LNCAP (cell line): ENCODE data around the gene RBMS1.

ENCODE experiments used
- CTCF ChIP-seq: fragments of 450-650 bp; IDR thresholded peaks from 2 replicates; pipeline ENCODE4 v1.5.1; 2017; ENCODE audit warnings: mild to moderate bottlenecking

RBMS1 gene

GRCh38 chr2:160228141-160228917, 265.3 kb downstream of the RBMS1 start:
- no peak for TF ChIP-seq CTCF

GRCh38 chr2:160227293-160227915, 266.2 kb downstream of the RBMS1 start:
- no peak for TF ChIP-seq CTCF

GRCh38 chr2:160226367-160226766, 267.2 kb downstream of the RBMS1 start:
- no peak for TF ChIP-seq CTCF

- no peak for TF ChIP-seq CTCF
Observed at GRCh38 chr2:160225722-160226121, 267.9 kb downstream of the RBMS1 start.

- TF ChIP-seq CTCF = no peak
Observed at GRCh38 chr2:160224507-160224906, 269.1 kb downstream of the RBMS1 start.

- no peak for TF ChIP-seq CTCF
Observed at GRCh38 chr2:160224060-160224459, 269.5 kb downstream of the RBMS1 start.

GRCh38 chr2:160223560-160223959, 270.0 kb downstream of the RBMS1 start:
- no peak for TF ChIP-seq CTCF
